Umbilical cord (tissue), 2 donors: ENCODE results near the gene SMIM15. TPM values are rescaled to one million over a fixed set of nuclear protein-coding genes. Genes with fewer than 3 reads are reported as not detected.
"Not testable (repeated sequence)": the region's sequence is repeated elsewhere in the genome, so short reads cannot be mapped to it uniquely, and the experiment has no call there.

ENCODE experiments used
- DNase-seq: peaks from one replicate; pipeline ENCODE4 v3.0.0-alpha.2; 2015; ENCODE audit warnings: low spot score
- total RNA-seq: library from RNA; depleted of rRNA; stranded (reverse); fragments of >200 nt; gene quantifications from one replicate; pipeline ENCODE4 v1.2.3, GENCODE V29; 2014; ENCODE audit warnings: low replicate concordance; ENCODE audit not compliant: insufficient read depth

SMIM15 gene, protein sequence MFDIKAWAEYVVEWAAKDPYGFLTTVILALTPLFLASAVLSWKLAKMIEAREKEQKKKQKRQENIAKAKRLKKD
- total RNA-seq: 47.7 TPM

DNA sequence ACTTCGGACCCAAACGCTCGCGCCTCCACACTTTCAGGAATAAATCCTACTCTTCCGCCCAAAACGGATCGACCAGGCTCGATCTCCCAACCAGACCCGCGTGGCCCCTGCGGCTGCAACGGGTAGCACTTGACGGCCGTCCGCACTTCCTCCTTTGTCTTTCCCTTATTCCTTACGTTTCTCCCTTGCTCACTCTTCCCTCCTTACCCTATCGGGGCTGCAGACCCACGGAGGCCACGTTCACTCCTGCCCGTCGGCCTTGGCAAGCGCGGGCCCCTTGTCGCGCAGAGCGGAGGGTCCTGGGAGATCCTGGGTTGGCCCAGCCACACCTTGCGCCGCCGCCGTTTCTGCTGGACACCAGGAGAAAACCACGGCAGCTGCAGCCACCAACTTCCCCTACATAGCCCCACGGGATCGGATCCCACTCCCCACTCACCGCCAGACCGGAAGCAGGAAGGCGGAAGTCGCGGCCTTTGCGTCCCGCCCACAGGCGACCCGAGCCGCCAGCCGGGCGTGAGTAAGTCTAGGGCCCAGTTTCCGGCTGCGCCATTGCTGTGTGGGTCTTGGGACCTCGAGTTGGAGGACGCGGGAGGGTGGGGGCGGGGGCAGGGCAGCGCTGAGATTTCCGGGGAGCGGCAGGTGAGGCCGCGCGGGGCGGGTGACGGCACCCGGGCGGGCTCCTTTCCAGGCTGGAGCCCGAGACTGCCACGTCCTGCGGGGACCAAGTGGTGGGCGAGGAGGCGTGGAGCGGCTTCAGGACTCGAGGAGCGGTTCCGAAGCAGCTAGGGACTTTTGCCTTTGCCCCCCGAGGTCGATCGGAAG, at the start of gene SMIM15:
SMIM15 (minus strand) TSS at position 459 of the 822 bp plus-strand sequence. CDS start 2,297 bp downstream, outside the sequence.
- DNase-seq: peak; percentile 95

DNA sequence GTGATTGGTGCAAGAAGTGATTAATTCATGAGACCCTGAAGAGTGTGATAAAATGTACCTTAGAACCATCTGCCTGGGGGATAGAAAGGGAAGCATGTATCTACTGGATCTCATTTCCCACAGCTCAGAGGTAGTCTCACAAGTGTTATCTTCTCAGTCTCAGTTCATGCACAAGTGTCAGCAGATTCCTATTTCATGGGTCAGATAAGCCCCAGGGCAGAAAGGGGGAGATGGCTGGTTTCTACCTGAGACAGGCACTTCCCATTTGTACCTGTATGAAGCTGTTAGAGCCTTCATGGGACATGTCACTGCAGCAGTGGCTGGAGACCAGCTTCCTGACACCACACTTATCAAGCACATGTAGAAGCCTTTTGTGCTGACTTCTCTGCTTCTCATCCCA, 45.6 kb upstream of the SMIM15 start:
- no peak for DNase-seq

DNA sequence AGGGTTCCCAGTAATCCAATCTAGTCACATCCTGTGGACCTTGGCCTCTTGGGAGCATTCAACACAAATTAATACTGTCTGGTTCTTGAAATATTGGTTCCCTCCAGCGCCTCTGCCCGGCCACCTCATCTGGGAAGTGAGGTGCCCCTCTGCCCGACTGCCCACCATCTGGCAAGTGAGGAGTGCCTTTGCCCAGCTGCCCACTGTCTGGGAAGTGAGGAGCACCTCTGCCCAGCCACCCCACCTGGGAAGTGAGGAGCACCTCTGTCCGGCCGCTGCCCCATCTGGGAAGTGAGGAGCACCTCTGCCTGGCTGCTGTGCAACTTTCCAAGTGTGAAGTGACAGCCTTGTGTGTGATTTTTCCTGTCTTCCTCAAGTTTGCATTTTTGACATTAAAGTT, 42.7 kb upstream of the SMIM15 start:
- DNase-seq: no peak

DNA sequence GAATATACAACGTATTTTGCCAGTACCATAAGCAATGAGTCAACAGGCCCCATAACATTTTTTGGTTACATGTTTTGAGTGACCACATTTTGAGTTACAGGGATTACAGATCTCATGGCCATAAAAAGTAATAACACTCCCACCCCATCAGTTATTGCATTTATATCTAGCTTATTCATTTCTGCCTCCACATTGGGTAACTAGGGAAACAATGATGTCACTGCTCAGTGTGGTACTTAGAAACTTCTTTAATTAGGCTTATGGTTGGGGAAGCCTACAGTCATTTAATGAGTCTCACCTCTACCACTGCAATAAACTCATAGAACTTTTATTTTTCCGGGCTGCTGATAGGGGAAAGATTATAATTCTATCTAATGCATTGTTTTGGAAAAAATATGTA, 39.9 kb upstream of the SMIM15 start:
- DNase-seq: no peak

DNA sequence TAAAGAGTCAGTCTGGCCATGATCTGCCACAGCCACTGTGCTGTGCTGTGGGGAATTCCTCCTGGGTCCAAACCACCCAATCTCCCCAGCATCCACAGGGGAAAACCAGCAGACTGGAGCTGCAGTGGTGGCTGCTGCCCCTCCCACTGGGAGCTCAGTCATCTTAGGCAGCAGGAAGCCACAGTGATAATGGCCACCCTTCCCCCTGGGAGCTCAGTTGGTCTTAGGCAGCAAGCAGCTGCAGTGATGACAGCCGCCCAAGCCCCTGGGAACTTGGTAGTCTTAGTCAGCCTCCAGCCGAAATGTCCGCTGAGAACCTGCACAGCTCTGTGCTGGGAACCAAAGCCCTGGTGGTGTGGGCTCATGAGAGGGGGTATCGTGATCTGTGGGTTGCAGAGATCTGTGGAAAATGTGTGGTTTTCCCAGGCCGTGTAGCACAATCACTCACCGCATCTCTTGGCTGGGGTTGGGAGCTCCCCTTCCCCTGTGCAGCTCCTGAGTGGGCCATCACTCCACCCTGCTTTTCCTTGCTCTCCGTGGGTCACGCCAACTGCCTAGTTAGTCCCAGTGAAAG, 38.4 kb upstream of the SMIM15 start:
- no peak for DNase-seq

DNA sequence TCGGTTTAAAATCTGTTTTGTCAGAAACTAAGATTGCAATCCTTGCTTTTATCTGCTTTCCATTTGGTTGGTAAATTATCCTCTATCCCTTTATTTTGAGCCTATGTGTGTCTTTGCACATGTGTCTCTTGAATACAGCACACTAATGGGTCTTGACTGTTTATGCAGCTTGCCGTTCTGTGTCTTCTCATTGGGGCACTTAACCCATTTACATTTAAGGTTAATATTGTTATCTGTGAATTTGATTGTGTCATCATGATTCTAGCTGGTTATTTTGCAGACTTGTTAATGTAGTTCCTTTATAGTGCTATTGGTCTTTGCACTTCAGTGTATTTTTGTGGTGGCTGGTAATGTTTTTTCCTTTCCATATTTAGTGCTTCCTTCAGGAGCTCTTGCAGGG, 36.3 kb upstream of the SMIM15 start:
- no peak for DNase-seq

DNA sequence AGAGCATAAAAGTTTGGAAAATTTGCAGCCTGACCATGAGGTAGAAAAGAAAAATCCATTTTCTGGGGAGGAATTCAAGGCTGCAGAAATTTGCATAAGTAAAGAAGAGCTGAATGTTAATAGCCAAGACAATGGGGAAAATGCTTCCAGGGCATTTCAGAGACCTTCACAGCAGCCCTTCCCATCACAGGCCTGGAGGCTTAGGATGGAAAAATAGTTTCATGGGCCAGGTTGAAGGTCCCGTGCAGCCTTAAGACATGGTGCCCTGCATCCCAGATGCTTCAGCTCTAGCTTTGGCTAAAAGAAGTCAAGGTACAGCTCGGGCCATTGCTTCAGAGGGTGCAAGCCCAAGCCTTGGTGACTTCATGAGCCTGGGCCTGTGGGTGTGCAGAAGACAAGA, 25.6 kb upstream of the SMIM15 start:
- not testable (repeated sequence) for DNase-seq

DNA sequence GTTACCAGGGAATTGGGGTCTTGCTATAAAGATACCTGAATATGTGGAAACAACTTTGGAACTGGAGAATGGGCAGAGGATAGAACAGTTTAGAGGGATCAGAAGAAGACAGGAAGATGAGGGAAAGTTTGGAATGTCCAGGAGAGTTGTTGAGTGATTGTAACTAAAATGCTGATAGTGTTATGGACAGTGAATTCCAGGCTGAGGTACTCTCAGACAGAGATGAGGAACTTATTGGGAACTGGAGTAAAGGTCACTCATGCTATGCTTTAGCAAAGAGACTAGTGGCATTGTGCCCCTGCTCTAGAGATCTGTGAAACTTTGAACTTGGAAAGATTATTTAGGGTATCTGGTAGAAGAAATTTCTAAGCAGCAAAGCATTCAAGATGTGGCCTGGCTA, 25.1 kb upstream of the SMIM15 start:
- not testable (repeated sequence) for DNase-seq

DNA sequence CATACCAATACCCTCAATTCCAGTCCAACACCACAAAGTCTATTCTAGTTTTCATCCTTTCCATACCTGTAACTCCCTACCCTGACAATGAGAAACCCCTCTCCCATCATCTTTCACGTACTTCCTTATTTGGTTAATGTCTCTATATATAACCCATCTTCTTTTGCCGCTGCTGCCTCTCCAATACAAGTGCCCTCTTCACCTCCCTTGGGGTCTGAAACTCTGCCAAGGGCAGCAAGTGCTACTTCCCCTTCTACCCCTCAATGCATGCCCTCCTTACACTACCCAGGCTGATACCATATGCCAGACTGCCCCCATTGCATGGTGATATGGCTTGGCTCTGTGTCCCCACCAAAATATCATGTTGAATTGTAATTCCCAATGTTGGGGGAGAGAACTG, 24.4 kb upstream of the SMIM15 start:
- DNase-seq: no peak

DNA sequence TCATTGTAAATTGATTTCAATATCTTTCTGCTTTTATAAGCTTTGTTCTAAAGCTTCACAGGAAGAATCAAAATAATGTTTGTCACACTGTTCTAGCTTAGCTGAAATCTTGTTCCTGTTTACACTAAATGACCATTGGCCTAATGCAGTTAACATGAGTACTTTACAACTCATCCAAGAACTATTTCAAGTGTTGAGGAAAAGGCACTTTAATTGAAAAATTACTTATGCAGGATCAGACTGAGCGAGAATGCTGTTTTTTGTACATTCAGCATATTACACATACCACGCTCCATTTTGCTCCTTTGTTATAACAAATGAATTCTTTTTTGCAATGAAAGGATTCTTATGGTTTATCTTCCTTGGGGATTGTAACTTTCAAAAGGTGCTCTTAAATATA, 22.4 kb upstream of the SMIM15 start:
- no peak for DNase-seq

DNA sequence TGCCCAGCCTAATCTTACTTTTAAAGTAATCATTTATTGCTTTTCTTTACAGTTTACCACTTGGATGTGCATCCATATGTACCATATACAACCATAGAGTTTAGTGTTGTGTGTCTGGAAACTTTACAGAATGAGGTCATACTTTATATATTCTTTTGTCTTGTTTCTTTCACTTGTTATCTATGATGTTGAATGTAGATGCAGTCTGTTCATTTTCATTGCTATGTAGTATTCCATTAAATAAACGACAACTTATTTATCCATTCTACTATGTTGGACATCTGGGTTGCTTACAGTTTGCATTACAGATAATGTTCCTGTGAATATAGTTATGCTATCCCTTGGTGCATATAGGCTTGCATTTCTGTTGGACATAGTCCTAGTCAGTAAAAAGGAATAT, 21.3 kb upstream of the SMIM15 start:
- no peak for DNase-seq

DNA sequence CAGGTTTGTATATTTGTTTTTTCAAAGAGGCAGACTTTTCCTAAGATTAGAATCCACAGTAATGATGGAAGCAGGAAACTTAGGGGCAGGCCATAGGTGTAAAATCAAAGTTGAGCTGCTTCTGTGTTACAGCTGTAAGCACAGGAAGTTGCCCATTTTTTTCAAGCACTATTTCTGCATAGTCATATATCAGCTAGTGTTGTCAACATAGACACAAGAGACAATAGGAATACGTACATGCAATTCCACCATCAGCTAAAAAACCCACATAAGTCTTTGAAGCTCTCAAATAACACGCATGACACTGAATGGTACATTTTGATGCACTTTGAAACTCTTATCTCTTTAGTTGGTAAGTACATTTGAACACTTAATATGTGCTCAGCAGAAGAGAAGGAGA, 20.2 kb upstream of the SMIM15 start:
- no peak for DNase-seq

DNA sequence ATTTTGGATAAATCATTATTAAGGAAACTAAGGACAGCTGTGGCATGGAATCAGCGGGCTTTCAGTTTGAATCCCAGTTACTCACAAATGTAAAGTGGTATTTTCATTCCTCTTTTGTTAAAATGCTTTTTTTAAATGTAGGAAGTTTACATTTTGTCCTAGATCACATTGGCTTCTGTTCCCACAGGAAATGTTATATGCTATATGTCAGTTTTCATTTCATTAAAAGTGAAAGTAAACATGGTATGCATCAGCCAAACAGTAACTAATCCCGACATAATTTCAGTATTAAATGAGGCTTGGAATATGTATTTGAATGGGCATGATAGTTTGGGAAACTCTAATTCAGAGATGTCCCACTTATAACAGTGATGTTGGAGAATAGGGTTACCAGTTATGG, 18.6 kb upstream of the SMIM15 start:
- DNase-seq: no peak

DNA sequence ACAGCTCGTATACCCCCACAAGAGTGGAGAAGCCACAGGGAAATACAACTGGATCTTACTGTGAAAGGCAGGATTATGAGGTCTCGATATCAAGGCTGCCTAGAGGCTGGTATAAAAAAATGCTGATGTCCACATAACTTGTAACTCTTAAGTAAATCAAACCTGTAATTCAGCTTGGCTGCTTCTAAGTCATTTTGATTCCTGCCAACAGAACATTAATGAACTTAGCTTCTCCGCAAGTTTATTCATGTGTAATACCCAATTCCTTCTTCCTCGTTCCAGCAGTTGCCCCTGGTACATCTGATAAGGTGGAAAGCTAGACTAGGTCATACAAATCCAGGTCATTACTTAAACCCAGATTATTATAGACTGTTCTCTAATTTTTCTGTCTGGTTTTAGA, 16.4 kb upstream of the SMIM15 start:
- DNase-seq: no peak

DNA sequence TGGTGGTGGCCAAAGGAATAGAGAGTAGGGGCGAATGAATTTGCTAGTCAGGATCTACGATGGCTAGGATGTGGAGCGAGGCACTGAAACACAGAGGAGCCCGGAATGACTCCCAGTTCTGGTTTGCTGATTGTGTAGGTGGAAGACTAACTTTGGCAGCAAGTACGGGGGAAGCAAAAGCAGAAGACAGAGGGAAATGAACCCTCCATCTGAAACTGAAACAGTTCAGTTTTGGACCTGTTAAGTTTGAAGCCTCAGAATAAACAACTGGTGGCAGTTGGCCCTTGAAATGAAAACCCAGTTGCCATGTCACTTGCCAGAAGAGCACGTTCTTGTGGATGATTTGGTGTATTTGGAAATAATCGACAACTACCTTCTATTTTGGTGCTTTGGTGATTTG, 15.4 kb upstream of the SMIM15 start:
- no peak for DNase-seq

DNA sequence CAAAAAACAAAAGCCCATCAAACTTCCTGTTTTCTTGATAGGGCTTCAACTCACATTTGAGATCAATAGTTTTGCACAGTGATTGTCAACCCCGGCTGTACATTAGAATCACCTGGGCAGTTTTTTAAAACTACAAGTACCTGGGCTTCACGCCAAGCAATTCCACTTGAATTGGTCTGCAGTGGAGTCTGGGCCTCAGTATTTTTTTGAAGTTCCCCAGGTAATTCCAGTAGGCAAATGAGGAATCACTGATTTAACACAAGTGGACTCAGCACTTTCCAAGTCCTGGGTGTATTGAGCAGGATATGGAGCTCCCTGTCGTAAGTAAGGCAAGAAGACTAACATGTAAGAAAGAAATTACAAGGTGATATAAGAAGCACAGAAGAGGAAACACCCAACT, 14.8 kb upstream of the SMIM15 start:
- DNase-seq: no peak

DNA sequence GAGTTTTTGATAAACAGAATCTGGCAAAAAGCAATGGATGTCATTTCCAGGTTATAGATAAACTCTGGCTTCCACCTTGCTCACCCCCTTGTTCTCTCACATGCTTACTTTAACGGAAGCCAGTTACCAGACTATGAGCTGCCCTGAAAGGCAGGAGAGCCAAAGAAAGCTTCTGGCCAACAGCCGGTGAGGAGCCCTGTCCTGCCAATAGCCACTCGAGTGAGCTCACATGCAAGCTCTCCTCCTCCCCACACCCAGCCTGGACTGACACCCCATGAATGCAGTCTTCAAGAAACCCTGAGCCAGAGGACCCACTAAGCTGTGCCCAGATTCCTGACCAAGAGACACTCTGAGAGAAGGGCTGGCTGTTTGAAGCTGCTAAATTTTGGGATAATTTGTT, 14.4 kb upstream of the SMIM15 start:
- no peak for DNase-seq

DNA sequence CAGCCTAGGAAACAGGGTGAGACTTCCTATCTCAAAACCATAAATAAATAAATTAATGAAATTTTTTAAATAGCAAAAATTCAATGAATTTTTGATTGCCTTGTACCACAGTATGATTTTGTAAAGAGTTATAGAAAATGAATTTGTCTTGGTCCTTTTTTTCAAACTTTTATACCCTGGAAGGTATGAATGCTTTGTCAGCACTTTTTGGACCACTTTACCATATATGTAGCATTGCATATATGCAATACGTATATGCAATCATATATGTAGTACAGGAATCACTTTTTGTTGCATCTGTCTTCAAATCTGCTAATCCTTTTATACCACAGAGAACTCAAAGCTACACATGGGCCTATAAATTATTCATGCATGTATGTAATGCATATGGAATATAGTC, 9.2 kb upstream of the SMIM15 start:
- no peak for DNase-seq

DNA sequence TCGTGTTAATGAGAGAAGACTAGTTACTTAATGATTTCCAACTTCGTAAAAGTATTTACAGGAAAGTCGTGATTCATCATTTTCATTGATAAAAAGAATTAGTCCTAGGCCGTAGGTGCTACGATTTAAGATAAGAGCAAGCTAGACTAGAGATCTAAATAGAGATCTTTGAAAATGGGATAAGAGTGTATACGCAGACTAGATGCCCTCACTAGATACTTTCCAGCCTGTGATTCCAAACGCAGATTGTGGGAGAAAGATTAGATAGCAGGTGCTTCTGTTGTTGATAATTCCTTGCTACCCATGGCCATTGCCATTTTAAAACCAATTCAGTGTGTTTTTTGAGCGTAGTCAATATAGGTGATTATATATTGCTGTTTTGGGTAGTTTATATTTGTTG, 6.7 kb upstream of the SMIM15 start:
- DNase-seq: no peak

DNA sequence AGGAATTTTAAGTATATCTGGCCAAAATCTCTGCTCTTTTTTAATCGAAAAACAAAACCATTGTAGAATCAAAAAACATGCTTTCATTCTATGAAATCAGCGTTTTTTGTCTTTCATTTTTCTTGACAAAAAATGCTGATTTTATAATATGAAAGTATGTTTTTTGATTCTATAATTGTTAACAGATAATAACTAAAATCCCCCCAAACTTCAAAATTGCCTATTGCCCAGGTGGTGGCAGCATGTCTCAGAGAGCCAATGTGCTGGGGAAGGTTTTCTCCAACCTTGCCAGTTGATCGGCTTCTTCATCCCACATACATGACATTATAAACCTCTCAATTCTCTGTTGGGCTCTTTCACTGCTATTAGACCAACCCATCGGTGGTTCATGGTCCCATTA, 5.1 kb upstream of the SMIM15 start:
- peak; percentile 27 for DNase-seq

DNA sequence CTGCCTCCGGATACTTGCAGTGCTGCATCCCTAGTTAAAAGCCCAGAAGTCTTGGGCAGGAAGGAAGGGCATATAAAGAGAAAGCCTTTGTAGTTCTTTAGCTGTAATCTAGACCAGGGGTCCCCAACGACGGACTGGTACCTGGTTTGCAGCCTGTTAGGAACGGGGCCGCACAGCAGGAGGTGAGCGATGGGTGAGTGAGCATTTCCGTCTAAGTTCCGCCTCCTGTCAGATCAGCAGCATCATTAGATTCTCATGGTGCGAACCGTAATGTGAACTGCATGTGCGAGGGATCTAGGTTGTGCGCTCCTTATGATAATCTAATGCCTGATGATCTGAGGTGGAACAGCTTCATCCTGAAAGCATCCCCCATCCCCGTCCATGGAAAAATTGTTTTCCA, 1.6 kb upstream of the SMIM15 start:
- no peak for DNase-seq

DNA sequence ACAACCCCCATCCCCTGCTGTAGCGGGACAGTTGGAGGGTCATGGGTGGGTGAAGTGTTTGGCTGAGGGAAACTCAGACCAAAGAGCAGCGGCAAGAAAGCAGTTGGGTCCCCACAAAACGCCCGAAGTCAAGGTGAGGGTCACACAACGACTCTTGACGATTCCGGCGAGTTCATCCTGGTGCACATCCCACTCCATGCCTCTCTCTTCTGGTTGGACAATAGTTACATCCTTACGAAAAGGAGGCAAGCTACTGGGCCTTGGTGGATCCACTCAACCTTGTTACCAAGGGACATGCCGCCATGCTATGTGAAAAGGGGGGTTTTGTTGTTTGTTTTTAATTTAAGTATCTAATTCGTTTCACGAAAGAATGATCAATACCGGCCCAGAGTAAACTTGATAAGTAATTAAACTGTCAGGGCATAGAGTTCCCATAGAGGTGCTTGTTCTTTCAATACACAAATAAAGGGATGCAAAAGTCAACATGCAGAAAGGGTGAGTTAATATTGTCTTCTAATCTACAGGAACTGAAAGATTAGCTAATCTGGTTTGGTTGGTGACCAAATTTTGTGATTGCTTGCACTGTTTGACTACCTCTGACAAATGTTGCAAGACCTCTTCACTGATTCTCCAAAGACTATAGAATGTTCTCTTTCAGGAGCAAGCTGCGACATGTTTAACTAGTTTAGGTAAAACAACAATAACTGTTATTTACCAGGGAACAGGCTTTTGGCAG, 732 bp upstream of the SMIM15 start:
- DNase-seq: peak; percentile 8

DNA sequence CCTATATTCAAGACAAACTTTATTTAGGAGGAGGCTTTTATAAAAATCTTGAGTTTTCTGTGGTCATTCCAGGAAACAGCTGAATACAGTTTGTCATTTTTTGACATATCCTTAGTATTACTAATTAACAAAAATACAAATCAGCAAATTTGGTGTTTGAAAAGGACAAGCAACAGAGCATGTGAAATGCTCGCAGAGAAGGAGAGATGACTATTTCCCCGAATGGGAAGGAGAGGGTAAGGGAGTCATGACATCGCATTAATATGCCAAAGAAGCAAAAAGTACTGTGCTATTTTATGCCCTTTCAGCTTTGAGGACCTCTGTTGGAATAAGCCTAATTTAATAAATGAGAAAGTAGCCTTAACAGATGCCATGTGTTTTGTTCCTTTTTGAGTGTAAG, 1.8 kb downstream of the SMIM15 start:
- DNase-seq: no peak
